ENCODE results near the gene ACAD9. TPM values are rescaled to one million over a fixed set of nuclear protein-coding genes. Genes with fewer than 3 reads are reported as not detected.
"Not testable (repeated sequence)": the region's sequence is repeated elsewhere in the genome, so short reads cannot be mapped to it uniquely, and the experiment has no call there.

The ACAD9 gene
- polyA plus RNA-seq, 1 of the 3 experiments (the other 2 are of a cell fraction): 41.9 TPM

- Histone ChIP-seq H3K9ac (peak overlapping the region; percentile 98; the same call in 1 of the 2 replicates), H3K4me1 (ENCODE audit: control insufficient read depth in 1 of 2, insufficient read depth in 2 of 2, low read depth in 1 of 2, low read length in 1 of 2) (peaks cover 0 to 24% of the 10 kb centered on the region in 2 experiments; a peak in 2 of 4 replicates), H3K36me3 (replicated peaks in 1 of 2; ENCODE audit: control insufficient read depth in 1 of 2, insufficient read depth in 2 of 2, low read length in 1 of 2) (peaks cover 17 to 20% of the 10 kb centered on the region in 2 experiments), H3K4me2 (peak overlapping the region; percentile 96), H3K4me3 (ENCODE audit: low read depth in 2 of 2, low read length in 1 of 2) (peak overlapping the region; percentile 81 to 95), H3K79me2 (ENCODE audit: insufficient read depth) (peaks cover 73% of the 10 kb centered on the region), H3K27ac (ENCODE audit: low read depth in 2 of 2, low read length in 1 of 2) (0 out of 4 replicates have a peak overlapping the region, but pooled peaks of 1 of the 2 experiments have one; percentile 93)
- H2AFZ ChIP-seq (ENCODE audit: low read depth); POLR2A ChIA-PET; DNase-seq; H3F3A ChIP-seq (replicated peaks; ENCODE audit: insufficient read depth); H4K20me1 ChIP-seq (ENCODE audit: insufficient read depth); H3K9me3 ChIP-seq; H3K9me2 ChIP-seq; H3K27me3 ChIP-seq (ENCODE audit: insufficient read depth): not testable (repeated sequence)
- whole genome bisulfite sequencing (ENCODE audit: low lambda C conversion rate): 45% methylated on average over 12 of the region's 12 CpGs
- CTCF ChIA-PET: interaction anchor here (1.9 kb wide), 1 partner anchor 34 kb away, joined by 15 read pairs; no protein-coding TSS in a partner anchor
Measured at GRCh38 chr3:128880455-128880854, 1.0 kb downstream of the ACAD9 start.

- no peaks in the 10 kb centered on the region for H3K9me2 ChIP-seq
- 90% methylated on average over 6 of the region's 6 CpGs for WGBS (ENCODE audit: low lambda C conversion rate)
- H3K4me1 ChIP-seq (ENCODE audit: control insufficient read depth in 1 of 2, insufficient read depth in 2 of 2, low read depth in 1 of 2, low read length in 1 of 2): peaks cover 0 to 22% of the 10 kb centered on the region in 2 experiments; a peak in 2 of 4 replicates
- no peak overlapping the region for H3K4me3 ChIP-seq (ENCODE audit: low read depth in 2 of 2, low read length in 1 of 2)
- H3K4me2 ChIP-seq: no peak overlapping the region
- H3K27me3 ChIP-seq (ENCODE audit: insufficient read depth): no peaks in the 10 kb centered on the region
- no peak overlapping the region for H3K27ac ChIP-seq (ENCODE audit: low read depth in 2 of 2, low read length in 1 of 2)
- POLR2A ChIA-PET: no interaction called here
- no peaks in the 10 kb centered on the region for H3K9me3 ChIP-seq
- CTCF ChIA-PET: no interaction called here
- no peak for DNase-seq
- peaks cover 5% of the 10 kb centered on the region for H3F3A ChIP-seq (replicated peaks; ENCODE audit: insufficient read depth)
- no peaks in the 10 kb centered on the region for H4K20me1 ChIP-seq (ENCODE audit: insufficient read depth)
- H3K79me2 ChIP-seq (ENCODE audit: insufficient read depth): peaks cover 81% of the 10 kb centered on the region
- peaks cover 17 to 20% of the 10 kb centered on the region in 2 experiments for H3K36me3 ChIP-seq (replicated peaks in 1 of 2; ENCODE audit: control insufficient read depth in 1 of 2, insufficient read depth in 2 of 2, low read length in 1 of 2)
- H3K9ac ChIP-seq: no peak overlapping the region
- no peak for TF ChIP-seq EP300 (IDR thresholded peaks at IDR 0.05; ENCODE audit: borderline replicate concordance in 1 of 2, low read depth in 1 of 2, low read length in 1 of 2)
- TF ChIP-seq FOXM1 (IDR thresholded peaks at IDR 0.05; ENCODE audit: low read depth): no peak
- TF ChIP-seq GABPA (IDR thresholded peaks at IDR 0.05; ENCODE audit: low read depth): no peak
- no peak for TF ChIP-seq RCOR1 (IDR thresholded peaks at IDR 0.05; ENCODE audit: low read length)
- no peak for TF ChIP-seq ELF1 (IDR thresholded peaks at IDR 0.05)
- no peak for TF ChIP-seq NRF1 (IDR thresholded peaks at IDR 0.05; ENCODE audit: low read depth, low read length)
- TF ChIP-seq JUND (IDR thresholded peaks at IDR 0.05): no peak
- TF ChIP-seq, protein P1, sequence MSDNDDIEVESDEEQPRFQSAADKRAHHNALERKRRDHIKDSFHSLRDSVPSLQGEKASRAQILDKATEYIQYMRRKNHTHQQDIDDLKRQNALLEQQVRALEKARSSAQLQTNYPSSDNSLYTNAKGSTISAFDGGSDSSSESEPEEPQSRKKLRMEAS (IDR thresholded peaks at IDR 0.05; ENCODE audit: low read depth): no peak
- no peak for TF ChIP-seq RFX5 (IDR thresholded peaks at IDR 0.05; ENCODE audit: low read length)
- TF ChIP-seq IRF3 (IDR thresholded peaks at IDR 0.05; ENCODE audit: low read depth, low read length): no peak
- no peak for TF ChIP-seq CTCF (IDR thresholded peaks at IDR 0.05)
- no peak for TF ChIP-seq MXI1 (IDR thresholded peaks at IDR 0.05; ENCODE audit: low read depth, low read length)
- TF ChIP-seq CHD2 (IDR thresholded peaks at IDR 0.05; ENCODE audit: low read length, partially characterized antibody): no peak
- TF ChIP-seq, protein P2, sequence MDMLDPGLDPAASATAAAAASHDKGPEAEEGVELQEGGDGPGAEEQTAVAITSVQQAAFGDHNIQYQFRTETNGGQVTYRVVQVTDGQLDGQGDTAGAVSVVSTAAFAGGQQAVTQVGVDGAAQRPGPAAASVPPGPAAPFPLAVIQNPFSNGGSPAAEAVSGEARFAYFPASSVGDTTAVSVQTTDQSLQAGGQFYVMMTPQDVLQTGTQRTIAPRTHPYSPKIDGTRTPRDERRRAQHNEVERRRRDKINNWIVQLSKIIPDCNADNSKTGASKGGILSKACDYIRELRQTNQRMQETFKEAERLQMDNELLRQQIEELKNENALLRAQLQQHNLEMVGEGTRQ (IDR thresholded peaks at IDR 0.05; ENCODE audit: borderline replicate concordance, low read depth, low read length): no peak
- no peak for TF ChIP-seq TCF12 (IDR thresholded peaks at IDR 0.05)
- no peak for TF ChIP-seq USF1 (IDR thresholded peaks at IDR 0.05; ENCODE audit: borderline replicate concordance, low read depth)
- no peak overlapping the region for H2AFZ ChIP-seq (ENCODE audit: low read depth)
Measured at GRCh38 chr3:128881576-128881975, 2.2 kb downstream of the ACAD9 start.

All from SK-N-SH (cell line).